ENCODE results near the gene SCUBE1.

DNA sequence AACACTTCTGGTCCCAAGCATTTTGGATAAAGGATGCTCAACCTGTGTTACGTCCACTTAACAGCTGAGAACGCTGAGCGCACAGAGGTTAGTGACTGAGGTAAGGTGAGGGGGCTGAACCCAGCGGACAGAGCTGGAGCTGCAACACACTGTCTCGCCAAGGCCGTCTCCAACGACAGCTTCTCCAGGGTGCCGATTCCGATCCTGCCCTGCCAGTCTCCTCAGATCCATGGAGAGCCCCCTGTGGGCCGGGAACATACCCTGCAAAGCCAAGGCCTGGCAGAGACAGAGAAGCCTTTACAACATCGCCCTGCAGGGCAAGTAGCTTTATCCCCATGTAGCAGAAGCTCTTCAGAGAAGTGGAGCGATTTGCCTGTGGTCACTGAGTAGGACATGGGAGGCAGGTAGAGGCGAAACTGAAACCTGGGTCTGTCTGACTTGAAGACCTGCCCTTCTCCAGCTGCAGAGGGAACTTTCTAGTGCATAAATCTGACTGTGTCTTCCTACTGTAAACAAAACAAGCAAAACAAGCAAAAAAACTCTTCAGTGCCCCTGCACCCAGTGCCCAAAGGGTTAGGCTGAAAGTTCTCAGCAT, 72.8 kb downstream of the SCUBE1 start:
- TF ChIP-seq, protein P1, sequence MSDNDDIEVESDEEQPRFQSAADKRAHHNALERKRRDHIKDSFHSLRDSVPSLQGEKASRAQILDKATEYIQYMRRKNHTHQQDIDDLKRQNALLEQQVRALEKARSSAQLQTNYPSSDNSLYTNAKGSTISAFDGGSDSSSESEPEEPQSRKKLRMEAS (IDR thresholded peaks at IDR 0.05): no peak
- TF ChIP-seq FOXM1 (IDR thresholded peaks at IDR 0.05; ENCODE audit: borderline replicate concordance, low read depth): no peak
- no peak for TF ChIP-seq CREB1 (IDR thresholded peaks at IDR 0.05; ENCODE audit: low read depth)
- no peak for TF ChIP-seq EP300 (IDR thresholded peaks at IDR 0.05; ENCODE audit: borderline replicate concordance)
- TF ChIP-seq YY1 (IDR thresholded peaks at IDR 0.05; ENCODE audit: low read depth): no peak
- no peak for TF ChIP-seq CEBPB (IDR thresholded peaks at IDR 0.05)
- TF ChIP-seq, protein P2, sequence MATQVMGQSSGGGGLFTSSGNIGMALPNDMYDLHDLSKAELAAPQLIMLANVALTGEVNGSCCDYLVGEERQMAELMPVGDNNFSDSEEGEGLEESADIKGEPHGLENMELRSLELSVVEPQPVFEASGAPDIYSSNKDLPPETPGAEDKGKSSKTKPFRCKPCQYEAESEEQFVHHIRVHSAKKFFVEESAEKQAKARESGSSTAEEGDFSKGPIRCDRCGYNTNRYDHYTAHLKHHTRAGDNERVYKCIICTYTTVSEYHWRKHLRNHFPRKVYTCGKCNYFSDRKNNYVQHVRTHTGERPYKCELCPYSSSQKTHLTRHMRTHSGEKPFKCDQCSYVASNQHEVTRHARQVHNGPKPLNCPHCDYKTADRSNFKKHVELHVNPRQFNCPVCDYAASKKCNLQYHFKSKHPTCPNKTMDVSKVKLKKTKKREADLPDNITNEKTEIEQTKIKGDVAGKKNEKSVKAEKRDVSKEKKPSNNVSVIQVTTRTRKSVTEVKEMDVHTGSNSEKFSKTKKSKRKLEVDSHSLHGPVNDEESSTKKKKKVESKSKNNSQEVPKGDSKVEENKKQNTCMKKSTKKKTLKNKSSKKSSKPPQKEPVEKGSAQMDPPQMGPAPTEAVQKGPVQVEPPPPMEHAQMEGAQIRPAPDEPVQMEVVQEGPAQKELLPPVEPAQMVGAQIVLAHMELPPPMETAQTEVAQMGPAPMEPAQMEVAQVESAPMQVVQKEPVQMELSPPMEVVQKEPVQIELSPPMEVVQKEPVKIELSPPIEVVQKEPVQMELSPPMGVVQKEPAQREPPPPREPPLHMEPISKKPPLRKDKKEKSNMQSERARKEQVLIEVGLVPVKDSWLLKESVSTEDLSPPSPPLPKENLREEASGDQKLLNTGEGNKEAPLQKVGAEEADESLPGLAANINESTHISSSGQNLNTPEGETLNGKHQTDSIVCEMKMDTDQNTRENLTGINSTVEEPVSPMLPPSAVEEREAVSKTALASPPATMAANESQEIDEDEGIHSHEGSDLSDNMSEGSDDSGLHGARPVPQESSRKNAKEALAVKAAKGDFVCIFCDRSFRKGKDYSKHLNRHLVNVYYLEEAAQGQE (IDR thresholded peaks at IDR 0.05; ENCODE audit: low read depth): no peak
- TF ChIP-seq TAF1 (IDR thresholded peaks at IDR 0.05; ENCODE audit: low read depth): no peak
- TF ChIP-seq RAD21 (IDR thresholded peaks at IDR 0.05; ENCODE audit: low read depth): no peak
- no peak for TF ChIP-seq EGR1 (IDR thresholded peaks at IDR 0.05)
- TF ChIP-seq TEAD4 (IDR thresholded peaks at IDR 0.05): no peak
